ENCODE results near the gene XPC. TPM values are rescaled to one million over a fixed set of nuclear protein-coding genes. Genes with fewer than 3 reads are reported as not detected.
A peak's percentile ranks its signal among the peaks of the same experiment; 100 is the strongest.
"Not testable (repeated sequence)": the region's sequence is repeated elsewhere in the genome, so short reads cannot be mapped to it uniquely, and the experiment has no call there.

XPC gene
- total RNA-seq: 10 to 100 TPM; 14.4 to 23.1 (median 20.0) TPM
- long read RNA-seq, partial matches to known transcripts: 3 of 5 reads
- long read RNA-seq, other reads (novel, unspliced or antisense): 0 of 5 reads

GRCh38 chr3:14178247-14179113, at the start of gene XPC, which contains the start of gene LSM3:
XPC (minus strand) TSS chr3:14178601; CDS start chr3:14178568, 33 bp downstream.
LSM3 (plus strand) TSS chr3:14178817; CDS start chr3:14178861, 44 bp downstream.
- Histone ChIP-seq H3K27ac (peak within 1 kb of the TSS; percentile 86 to 93 (median 88)), H3K36me3 (peaks cover 0 to 11% (median 4%) of the 10 kb centered on the region in 4 donors), H3K27me3 (no peaks in the 10 kb centered on the region), H3K9me3 (no peaks in the 10 kb centered on the region), H3K4me3 (peak within 1 kb of the TSS; percentile 74 to 89 (median 84)), H3K4me1 (peaks cover 0 to 37% (median 7%) of the 10 kb centered on the region in 4 donors)
- WGBS (ENCODE audit: insufficient coverage, low coverage, low lambda C conversion rate, missing lambda C conversion rate): under 1% methylated on average over 41 of the region's 78 CpGs
- DNase-seq: peak; percentile 97 to 99 (median 98)
- peak; percentile 97 for TF ChIP-seq POLR2A (IDR thresholded peaks at IDR 0.05)
- TF ChIP-seq, protein P1, sequence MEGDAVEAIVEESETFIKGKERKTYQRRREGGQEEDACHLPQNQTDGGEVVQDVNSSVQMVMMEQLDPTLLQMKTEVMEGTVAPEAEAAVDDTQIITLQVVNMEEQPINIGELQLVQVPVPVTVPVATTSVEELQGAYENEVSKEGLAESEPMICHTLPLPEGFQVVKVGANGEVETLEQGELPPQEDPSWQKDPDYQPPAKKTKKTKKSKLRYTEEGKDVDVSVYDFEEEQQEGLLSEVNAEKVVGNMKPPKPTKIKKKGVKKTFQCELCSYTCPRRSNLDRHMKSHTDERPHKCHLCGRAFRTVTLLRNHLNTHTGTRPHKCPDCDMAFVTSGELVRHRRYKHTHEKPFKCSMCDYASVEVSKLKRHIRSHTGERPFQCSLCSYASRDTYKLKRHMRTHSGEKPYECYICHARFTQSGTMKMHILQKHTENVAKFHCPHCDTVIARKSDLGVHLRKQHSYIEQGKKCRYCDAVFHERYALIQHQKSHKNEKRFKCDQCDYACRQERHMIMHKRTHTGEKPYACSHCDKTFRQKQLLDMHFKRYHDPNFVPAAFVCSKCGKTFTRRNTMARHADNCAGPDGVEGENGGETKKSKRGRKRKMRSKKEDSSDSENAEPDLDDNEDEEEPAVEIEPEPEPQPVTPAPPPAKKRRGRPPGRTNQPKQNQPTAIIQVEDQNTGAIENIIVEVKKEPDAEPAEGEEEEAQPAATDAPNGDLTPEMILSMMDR (IDR thresholded peaks at IDR 0.05): no peak
- ATAC-seq: peak; percentile 99 to 100 (median 99)
- intact Hi-C loops (cut with DNase I): loop anchor here in 1 of 2 donors (10.0 kb wide), 1 partner anchor 284 kb away; no protein-coding TSS in a partner anchor

DNA sequence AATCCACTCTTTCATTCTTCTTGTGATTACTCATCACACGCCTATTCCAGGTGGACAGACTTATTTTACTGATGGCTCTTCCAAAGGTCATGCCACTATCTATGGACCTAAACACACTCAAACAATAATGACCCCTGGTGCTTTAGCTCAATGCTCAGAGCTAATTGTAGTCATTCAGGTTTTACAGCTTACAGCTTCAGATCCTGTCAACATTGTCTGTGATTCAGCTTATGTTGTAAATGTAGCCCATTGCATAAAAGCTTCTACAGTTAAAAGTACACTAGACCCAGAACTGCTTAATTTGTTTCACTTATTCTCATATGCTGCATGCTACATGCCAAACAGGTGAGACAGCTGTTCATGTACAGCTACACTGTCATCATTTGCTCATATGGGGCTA, 49.5 kb upstream of the XPC start:
- H3K36me3 ChIP-seq: no peaks in the 10 kb centered on the region
- no peaks in the 10 kb centered on the region for H3K4me1 ChIP-seq
- H3K4me3 ChIP-seq: no peak overlapping the region
- 75% methylated on average over 1 of the region's 1 CpG for WGBS (ENCODE audit: insufficient coverage, low coverage, low lambda C conversion rate, missing lambda C conversion rate)
- DNase-seq (no peak), ATAC-seq (no peak)
- H3K9me3 ChIP-seq: no peaks in the 10 kb centered on the region
- no peak overlapping the region for H3K27ac ChIP-seq
- intact Hi-C loops (cut with DNase I): no loop called here
- TF ChIP-seq POLR2A (IDR thresholded peaks at IDR 0.05): no peak
- TF ChIP-seq, protein P1 (IDR thresholded peaks at IDR 0.05): no peak
- no peaks in the 10 kb centered on the region for H3K27me3 ChIP-seq

- H3K9me3 ChIP-seq; intact Hi-C loops (cut with DNase I); H3K27ac ChIP-seq; H3K4me3 ChIP-seq; DNase-seq; H3K4me1 ChIP-seq; H3K36me3 ChIP-seq; ATAC-seq; H3K27me3 ChIP-seq: not testable (repeated sequence)
- 33% methylated on average over 3 of the region's 3 CpGs for WGBS (ENCODE audit: insufficient coverage, low coverage, low lambda C conversion rate, missing lambda C conversion rate)
These were observed 48.0 kb upstream of the XPC start for GRCh38 chr3:14226351-14226750.

GRCh38 chr3:14225421-14225820, 47.0 kb upstream of the XPC start:
- Histone ChIP-seq H3K27ac (no peak overlapping the region), H3K36me3 (no peaks in the 10 kb centered on the region), H3K9me3 (no peaks in the 10 kb centered on the region), H3K4me3 (no peak overlapping the region), H3K27me3 (no peaks in the 10 kb centered on the region), H3K4me1 (no peaks in the 10 kb centered on the region)
- intact Hi-C loops (cut with DNase I): no loop called here
- DNase-seq (peak in 1 of 3 donors; percentile 35), ATAC-seq (peak; percentile 51 to 81 (median 72))
- TF ChIP-seq POLR2A (IDR thresholded peaks at IDR 0.05): no peak
- TF ChIP-seq, protein P1 (IDR thresholded peaks at IDR 0.05): no peak
- 59% methylated on average over 9 of the region's 9 CpGs for WGBS (ENCODE audit: insufficient coverage, low coverage, low lambda C conversion rate, missing lambda C conversion rate)

GRCh38 chr3:14224895-14225294, 46.5 kb upstream of the XPC start:
- H3K9me3 ChIP-seq: no peaks in the 10 kb centered on the region
- H3K27me3 ChIP-seq: no peaks in the 10 kb centered on the region
- H3K36me3 ChIP-seq: no peaks in the 10 kb centered on the region
- H3K27ac ChIP-seq: no peak overlapping the region
- no peaks in the 10 kb centered on the region for H3K4me1 ChIP-seq
- no peak for TF ChIP-seq POLR2A (IDR thresholded peaks at IDR 0.05)
- TF ChIP-seq, protein P1 (IDR thresholded peaks at IDR 0.05): no peak
- no peak for ATAC-seq
- no peak for DNase-seq
- intact Hi-C loops (cut with DNase I): no loop called here
- no peak overlapping the region for H3K4me3 ChIP-seq
- 59% methylated on average over 3 of the region's 6 CpGs for WGBS (ENCODE audit: insufficient coverage, low coverage, low lambda C conversion rate, missing lambda C conversion rate)

Data from right lobe of liver (tissue), 6 donors.